Common myeloid progenitor, CD34-positive (primary cell): ENCODE results near the gene FNDC7.
A peak's percentile ranks its signal among the peaks of the same experiment; 100 is the strongest.

Source experiments
- CTCF ChIA-PET: fragments of 350-600 bp; sonication (Branson Sonifier 250); formaldehyde crosslinking; loops from one replicate; lab custom pipeline; 2021; ENCODE audit warnings: antibody characterized with exemption; lab: Charles Lee
- POLR2A ChIA-PET: fragments of 350-600 bp; sonication (Branson Sonifier 250); formaldehyde crosslinking; loops from one replicate; lab custom pipeline; 2021; ENCODE audit warnings: antibody characterized with exemption; lab: Charles Lee
- DNase-seq, 3 donors: peaks; one replicate each; pipeline versions ENCODE4 v3.0.0 to v3.0.0-alpha.2; 2013
- H3K27ac ChIP-seq, 2 experiments: 1 replicate in 1 of 2; 2 replicates in 1 of 2; pipeline ENCODE4 v1.7.0; 2013; ENCODE audit warnings: inconsistent platforms in 2 of 2, low read length in 2 of 2, mild to moderate bottlenecking in 2 of 2, low read depth in 1 of 2, moderate library complexity in 1 of 2; ENCODE audit not compliant: severe bottlenecking in 2 of 2, insufficient read depth in 1 of 2, poor library complexity in 1 of 2
- H3K27me3 ChIP-seq, 5 experiments: replicated peaks in 2 of 5; 1 replicate in 3 of 5; 2 replicates in 2 of 5; pipeline versions ENCODE4 v1.6.1 to v1.7.0; 2013; ENCODE audit warnings: low read length in 4 of 5, mild to moderate bottlenecking in 2 of 5, moderate library complexity in 2 of 5, inconsistent platforms in 1 of 5; ENCODE audit not compliant: insufficient read depth in 5 of 5, control insufficient read depth in 4 of 5
- H3K36me3 ChIP-seq, 4 experiments: 1 replicate in 2 of 4; 2 replicates in 2 of 4; pipeline versions ENCODE4 v1.6.1 to v1.7.0; 2013; ENCODE audit warnings: low read length in 3 of 4, control low read depth in 1 of 4, mild to moderate bottlenecking in 1 of 4; ENCODE audit not compliant: control insufficient read depth in 4 of 4, insufficient read depth in 4 of 4
- H3K4me1 ChIP-seq, 4 experiments: 1 replicate in 3 of 4; 2 replicates in 1 of 4; pipeline versions ENCODE4 v1.6.1 to v1.7.1; 2013; ENCODE audit warnings: low read length in 3 of 4, mild to moderate bottlenecking in 3 of 4, control low read depth in 1 of 4, inconsistent platforms in 1 of 4, moderate library complexity in 1 of 4; ENCODE audit not compliant: control insufficient read depth in 4 of 4, insufficient read depth in 4 of 4; ENCODE audit errors: control extremely low read depth in 1 of 4
- H3K4me3 ChIP-seq, 7 experiments: 1 replicate in 4 of 7; 2 replicates in 3 of 7; pipeline versions ENCODE4 v1.5.1 to v1.7.0; 2013; ENCODE audit warnings: mild to moderate bottlenecking in 7 of 7, low read length in 6 of 7, moderate library complexity in 6 of 7, inconsistent platforms in 2 of 7, low read depth in 2 of 7, control low read depth in 1 of 7; ENCODE audit not compliant: insufficient read depth in 4 of 7, control insufficient read depth in 1 of 7; ENCODE audit errors: extremely low read depth in 1 of 7
- H3K9me3 ChIP-seq, 5 experiments: 1 replicate in 4 of 5; 2 replicates in 1 of 5; pipeline versions ENCODE4 v1.6.1 to v1.7.1; 2013; ENCODE audit warnings: low read length in 4 of 5, mild to moderate bottlenecking in 2 of 5, inconsistent platforms in 1 of 5, low read depth in 1 of 5, moderate library complexity in 1 of 5; ENCODE audit not compliant: control insufficient read depth in 4 of 5, insufficient read depth in 2 of 5; ENCODE audit errors: control extremely low read depth in 1 of 5
- WGBS: methylation state at CpG from one replicate; pipeline ENCODE4 v1.1.5; 2013; ENCODE audit not compliant: insufficient coverage; 5-methylcytosine and 5-hydroxymethylcytosine counted together

FNDC7 gene

DNA sequence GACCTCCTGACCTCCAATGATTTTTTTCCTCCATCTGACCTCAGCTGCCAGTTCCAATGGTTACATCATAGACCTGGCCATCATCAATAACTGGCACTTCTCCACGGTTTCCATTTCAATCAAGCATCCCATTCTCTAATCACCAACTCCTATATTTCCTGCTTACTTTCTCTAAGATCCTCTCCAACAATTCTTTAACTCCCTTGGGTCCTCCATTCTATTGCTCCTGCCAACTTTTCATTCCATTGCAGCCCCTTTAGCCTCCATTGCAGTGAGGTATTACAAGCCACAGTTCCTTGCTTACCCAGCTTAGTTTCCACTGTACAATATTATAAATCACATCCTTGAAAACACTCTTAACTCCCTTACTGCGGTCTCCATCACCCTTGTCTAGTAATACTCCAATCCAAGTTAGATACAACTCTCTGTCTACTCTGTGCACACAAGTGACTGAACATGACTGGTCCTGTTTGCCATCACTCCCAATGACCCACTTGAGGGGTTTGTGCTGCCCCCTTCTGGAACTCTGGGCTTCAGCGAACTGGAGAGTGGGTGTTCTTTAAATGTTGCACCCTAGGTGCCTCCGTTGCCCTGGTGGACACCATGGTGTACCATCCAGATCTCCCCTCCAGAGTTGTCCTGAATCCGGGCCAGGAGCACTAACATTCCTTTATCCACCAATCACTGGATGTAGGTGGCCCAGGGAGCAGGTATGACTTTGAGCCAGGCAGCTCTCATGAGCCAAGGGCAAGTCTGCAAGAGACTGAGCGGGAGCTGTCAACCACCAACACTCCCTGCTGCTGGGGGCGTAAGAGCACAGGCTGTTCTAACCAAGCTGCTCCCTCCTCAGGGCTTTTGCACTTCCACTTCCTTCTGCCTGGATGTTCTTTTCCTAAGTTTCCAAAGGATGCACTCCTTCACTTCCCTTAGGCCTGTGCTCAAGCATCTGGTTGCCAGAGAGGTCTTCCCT lies 3.7 kb upstream of the FNDC7 start:
- ChIA-PET POLR2A (no interaction called here), CTCF (interaction anchor here (0.7 to 2.3 kb wide), 10 partner anchors 12 to 199 kb away, joined by 3 to 9 read pairs (median 4); no protein-coding TSS in a partner anchor)
- Histone ChIP-seq H3K4me1 (peaks cover 0 to 4% (median 1%) of the 10 kb centered on the region in 4 experiments), H3K36me3 (peaks cover 0 to 2% (median 0%) of the 10 kb centered on the region in 4 experiments), H3K9me3 (no peaks in the 10 kb centered on the region), H3K27ac (no peak overlapping the region), H3K27me3 (peaks cover 0 to 5% (median 0%) of the 10 kb centered on the region in 5 experiments), H3K4me3 (no peak overlapping the region)
- WGBS: 90% methylated on average over 4 of the region's 7 CpGs
- DNase-seq: peak; percentile 44 to 62 (median 60)

GRCh38 chr1:108715932-108716331 lies 3.2 kb downstream of the FNDC7 start:
- H3K27me3 ChIP-seq: peaks cover 0 to 4% (median 0%) of the 10 kb centered on the region in 5 experiments
- no peak for DNase-seq
- WGBS: 97% methylated on average over 5 of the region's 5 CpGs
- ChIA-PET POLR2A (interaction anchor here (0.7 kb wide), 1 partner anchor 23 kb away, joined by 3 read pairs; no protein-coding TSS in a partner anchor), CTCF (interaction anchor here (2.6 kb wide), 1 partner anchor 23 kb away, joined by 5 read pairs; the partner anchor contains the start of gene PRPF38B)
- H3K4me1 ChIP-seq: no peaks in the 10 kb centered on the region
- H3K36me3 ChIP-seq: no peaks in the 10 kb centered on the region
- no peak overlapping the region for H3K4me3 ChIP-seq
- no peak overlapping the region for H3K27ac ChIP-seq
- H3K9me3 ChIP-seq: no peaks in the 10 kb centered on the region

GRCh38 chr1:108716437-108717230 lies 3.9 kb downstream of the FNDC7 start:
- no peak for DNase-seq
- H3K9me3 ChIP-seq: no peaks in the 10 kb centered on the region
- POLR2A ChIA-PET: no interaction called here
- H3K4me1 ChIP-seq: no peaks in the 10 kb centered on the region
- no peaks in the 10 kb centered on the region for H3K36me3 ChIP-seq
- H3K4me3 ChIP-seq: no peak overlapping the region
- CTCF ChIA-PET: interaction anchor here (0.8 to 2.6 kb wide), 3 partner anchors 9 to 24 kb away, joined by 3 to 5 read pairs (median 3); partner anchors contain the start of gene PRPF38B
- no peak overlapping the region for H3K27ac ChIP-seq
- H3K27me3 ChIP-seq: peaks cover 0 to 4% (median 0%) of the 10 kb centered on the region in 5 experiments
- WGBS: 88% methylated on average over 1 of the region's 2 CpGs

GRCh38 chr1:108717774-108718316 lies 5.1 kb downstream of the FNDC7 start:
- Histone ChIP-seq H3K36me3 (no peaks in the 10 kb centered on the region), H3K4me1 (no peaks in the 10 kb centered on the region), H3K27ac (no peak overlapping the region), H3K9me3 (no peaks in the 10 kb centered on the region), H3K27me3 (peaks cover 0 to 4% (median 0%) of the 10 kb centered on the region in 5 experiments), H3K4me3 (no peak overlapping the region)
- 97% methylated on average over 9 of the region's 9 CpGs for WGBS
- POLR2A ChIA-PET: interaction anchor here (0.6 kb wide), 1 partner anchor 72 kb away, joined by 3 read pairs; no protein-coding TSS in a partner anchor
- no peak for DNase-seq
- CTCF ChIA-PET: interaction anchor here (0.8 to 2.6 kb wide), 3 partner anchors 10 to 25 kb away, joined by 3 to 5 read pairs (median 3); partner anchors contain the start of gene PRPF38B

- DNase-seq: no peak
- Histone ChIP-seq H3K4me3 (no peak overlapping the region), H3K27ac (no peak overlapping the region), H3K9me3 (no peaks in the 10 kb centered on the region), H3K4me1 (no peaks in the 10 kb centered on the region), H3K27me3 (peaks cover 0 to 4% (median 0%) of the 10 kb centered on the region in 5 experiments), H3K36me3 (no peaks in the 10 kb centered on the region)
- 100% methylated on average over 2 of the region's 6 CpGs for whole genome bisulfite sequencing
- ChIA-PET POLR2A (no interaction called here), CTCF (interaction anchor here (0.6 kb wide), 1 partner anchor 26 kb away, joined by 3 read pairs; no protein-coding TSS in a partner anchor)
These were observed 6.4 kb downstream of the FNDC7 start for GRCh38 chr1:108718927-108719655.
